H4 (cell line): ENCODE measurements around the gene UFD1. TPM values are rescaled to one million over a fixed set of nuclear protein-coding genes. Genes with fewer than 3 reads are reported as not detected.

Source experiments
- DNase-seq: peaks from one replicate; pipeline ENCODE4 v3.0.0-alpha.2; 2015; ENCODE audit warnings: low spot score
- total RNA-seq: library from RNA; depleted of rRNA; stranded (reverse); fragments of >200 nt; shearing (Covaris generic); gene quantifications from 2 replicates; pipeline ENCODE4 v1.2.3, GENCODE V29; 2014; rRNA removed

The UFD1 gene, protein sequence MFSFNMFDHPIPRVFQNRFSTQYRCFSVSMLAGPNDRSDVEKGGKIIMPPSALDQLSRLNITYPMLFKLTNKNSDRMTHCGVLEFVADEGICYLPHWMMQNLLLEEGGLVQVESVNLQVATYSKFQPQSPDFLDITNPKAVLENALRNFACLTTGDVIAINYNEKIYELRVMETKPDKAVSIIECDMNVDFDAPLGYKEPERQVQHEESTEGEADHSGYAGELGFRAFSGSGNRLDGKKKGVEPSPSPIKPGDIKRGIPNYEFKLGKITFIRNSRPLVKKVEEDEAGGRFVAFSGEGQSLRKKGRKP
- total RNA-seq = 55.6 and 71.1 TPM in 2 replicates

- peak; percentile 65 for DNase-seq
Measured at GRCh38 chr22:19478901-19479354, at the start of gene UFD1. Gene UFD1, minus strand, starts transcription at chr22:19479193. Its CDS starts 108 bp downstream, at chr22:19479085.

- DNase-seq = peak; percentile 19
Measured at GRCh38 chr22:19527861-19528417, 48.9 kb upstream of the UFD1 start.

DNA sequence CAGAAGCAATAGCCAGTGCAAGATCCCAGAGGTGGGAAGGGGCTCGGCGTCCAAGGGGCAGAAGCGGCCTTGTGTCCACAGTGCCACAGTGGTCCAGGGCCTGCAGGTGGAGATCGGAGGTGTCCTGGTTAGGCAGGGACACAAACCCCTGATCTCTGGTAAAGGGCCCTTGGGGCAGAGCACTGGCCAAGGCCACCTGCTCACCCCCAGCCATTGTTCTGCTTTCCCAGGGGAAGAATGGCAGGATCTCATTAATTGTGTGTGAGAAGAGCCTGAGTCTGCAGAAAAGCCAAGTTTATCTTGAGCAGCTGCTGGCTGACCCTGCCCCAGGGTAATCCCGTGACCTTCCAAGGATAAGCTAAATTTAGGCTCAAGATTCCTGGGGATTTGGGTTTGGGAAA is 48.3 kb upstream of the UFD1 start:
- no peak for DNase-seq

- no peak for DNase-seq
Measured at GRCh38 chr22:19526702-19527111, 47.7 kb upstream of the UFD1 start.

DNA sequence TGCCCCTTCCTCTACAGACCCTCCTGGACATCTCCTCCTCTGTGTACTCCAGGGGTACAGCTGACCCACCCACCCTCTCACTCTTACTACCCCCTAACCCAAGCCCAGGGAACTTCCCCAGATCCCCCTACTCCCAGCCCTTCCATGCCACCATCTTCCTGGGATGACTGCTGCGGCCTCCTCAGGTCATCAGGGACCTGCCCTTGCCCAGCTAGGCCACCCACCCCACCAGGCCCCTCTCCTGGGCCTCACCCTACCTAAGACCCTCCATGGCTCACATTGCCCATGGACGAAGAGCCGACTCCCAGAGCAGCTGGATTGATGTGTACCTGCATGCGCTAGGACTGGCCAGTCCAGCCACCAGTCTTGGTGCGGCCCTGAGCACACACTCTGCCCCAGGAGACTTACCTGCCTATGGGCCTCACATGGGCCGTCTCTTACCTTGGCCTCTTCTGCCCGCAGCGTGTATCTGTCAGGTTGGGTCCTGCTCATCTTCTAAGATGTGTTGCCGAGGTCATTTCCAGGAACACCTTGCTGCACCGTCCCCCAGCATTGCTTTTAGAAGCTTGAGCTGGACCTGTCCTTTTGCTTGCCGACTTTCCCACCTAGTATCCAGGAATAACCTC is 47.2 kb upstream of the UFD1 start:
- no peak for DNase-seq

DNA sequence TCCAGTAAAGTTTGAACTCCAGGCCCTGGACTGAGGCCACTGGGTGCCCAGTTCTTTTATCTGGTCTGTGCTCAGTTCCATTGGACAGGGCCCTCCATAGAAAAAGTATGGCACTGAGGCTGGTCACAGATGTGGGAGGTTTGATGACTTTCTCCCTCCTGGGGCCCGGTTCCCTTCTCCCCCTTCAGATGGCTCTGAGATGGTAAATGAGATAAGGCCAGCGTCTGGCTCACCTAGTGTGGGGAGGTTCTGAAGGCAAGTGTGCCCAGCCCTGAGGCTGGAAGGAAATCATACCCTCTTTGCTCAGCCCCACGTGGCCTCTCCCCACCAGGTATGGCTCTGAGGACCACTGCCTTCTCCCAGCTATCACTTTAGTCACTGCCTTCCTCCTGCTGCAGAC is 46.7 kb upstream of the UFD1 start:
- no peak for DNase-seq

- DNase-seq = no peak
Measured at GRCh38 chr22:19525116-19525660, 46.2 kb upstream of the UFD1 start.

DNA sequence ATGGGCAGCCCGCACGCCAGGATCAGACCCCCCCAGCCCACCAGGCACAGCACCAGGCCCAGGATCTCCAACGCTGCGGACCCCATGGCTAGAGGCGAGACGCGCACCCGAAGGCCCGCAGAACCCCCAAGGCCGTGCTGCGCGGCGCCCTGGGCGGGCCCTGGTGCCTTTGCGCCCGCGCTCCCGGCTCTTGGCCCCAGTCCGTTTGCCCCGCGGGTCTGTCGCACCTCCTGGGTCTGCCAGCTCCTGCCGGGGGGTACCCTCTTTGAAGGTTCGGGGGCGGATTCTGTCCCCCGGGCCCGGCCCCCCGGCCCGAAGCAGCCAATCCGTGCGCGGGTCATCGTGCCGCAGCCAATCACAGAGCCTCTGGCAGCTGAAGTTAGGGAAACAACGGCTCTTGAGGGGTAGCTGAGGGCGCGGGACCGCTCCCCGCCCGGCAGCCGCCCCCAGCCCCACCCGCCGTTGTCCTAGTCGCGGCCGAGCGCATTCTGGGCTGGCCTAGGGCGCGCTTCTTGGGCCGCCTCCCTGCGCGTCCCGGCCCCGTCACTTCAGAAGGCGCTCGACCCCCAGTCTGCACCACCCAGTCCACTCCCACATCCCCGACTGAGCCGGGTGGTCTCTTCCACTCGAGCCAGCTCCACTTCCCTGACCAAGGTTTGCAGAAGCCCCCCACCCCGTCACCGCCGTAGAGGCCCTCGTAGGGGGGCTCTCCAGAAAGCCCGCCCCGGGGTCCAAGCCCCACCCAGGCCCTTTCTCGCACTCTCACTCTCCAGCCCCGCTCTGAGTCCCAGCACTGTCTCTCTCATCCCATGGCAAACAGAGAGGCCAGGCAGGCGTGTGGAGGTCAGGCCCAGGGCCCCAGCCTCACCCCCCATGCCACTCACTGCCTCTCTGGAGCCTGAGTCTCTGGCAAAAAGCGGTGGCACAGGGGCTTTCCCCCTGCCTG is 45.5 kb upstream of the UFD1 start, which contains the start of gene CLDN5:
CLDN5 (minus strand) TSS at position 241 of the 946 bp plus-strand sequence; CDS start at position 86, 155 bp downstream.
- no peak for DNase-seq

DNA sequence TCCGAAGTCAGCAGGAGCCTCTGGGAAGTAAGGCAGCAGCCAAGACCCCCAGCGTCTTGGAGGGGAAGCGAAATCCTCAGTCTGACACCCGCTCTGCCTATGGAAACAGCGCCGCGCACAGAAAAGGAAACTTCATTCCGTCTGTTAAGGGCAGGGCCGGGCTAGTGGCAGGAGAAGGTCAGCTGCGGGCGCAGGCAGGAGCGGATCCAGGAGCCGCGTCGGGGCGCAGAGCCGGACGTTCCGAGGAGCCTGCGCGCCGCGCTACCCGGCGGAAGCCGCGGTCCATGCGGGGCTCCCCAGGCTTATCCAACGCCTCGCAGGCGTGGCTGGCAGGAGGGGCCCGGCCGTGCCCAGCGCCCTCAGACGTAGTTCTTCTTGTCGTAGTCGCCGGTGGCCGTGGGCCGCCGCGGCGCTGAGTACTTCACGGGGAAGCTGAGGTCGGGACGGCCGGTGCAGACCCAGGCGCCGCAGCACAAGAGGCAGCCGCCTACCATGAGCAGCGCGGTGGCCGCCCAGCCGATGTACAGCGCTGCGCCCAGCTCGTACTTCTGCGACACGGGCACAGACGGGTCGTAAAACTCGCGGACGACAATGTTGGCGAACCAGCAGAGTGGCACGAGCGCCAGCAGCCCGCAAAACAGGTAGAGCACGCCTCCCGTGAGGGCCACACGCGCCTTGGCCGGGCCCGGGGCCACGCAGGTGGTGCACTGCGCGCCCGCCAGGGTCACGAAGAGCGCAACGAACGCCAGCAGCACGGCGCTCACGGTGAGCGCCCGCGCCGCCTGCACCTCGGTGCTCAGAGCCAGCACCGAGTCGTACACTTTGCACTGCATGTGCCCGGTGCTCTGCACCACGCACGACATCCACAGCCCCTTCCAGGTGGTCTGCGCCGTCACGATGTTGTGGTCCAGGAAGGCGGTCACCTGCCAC is 44.5 kb upstream of the UFD1 start:
- no peak for DNase-seq

DNA sequence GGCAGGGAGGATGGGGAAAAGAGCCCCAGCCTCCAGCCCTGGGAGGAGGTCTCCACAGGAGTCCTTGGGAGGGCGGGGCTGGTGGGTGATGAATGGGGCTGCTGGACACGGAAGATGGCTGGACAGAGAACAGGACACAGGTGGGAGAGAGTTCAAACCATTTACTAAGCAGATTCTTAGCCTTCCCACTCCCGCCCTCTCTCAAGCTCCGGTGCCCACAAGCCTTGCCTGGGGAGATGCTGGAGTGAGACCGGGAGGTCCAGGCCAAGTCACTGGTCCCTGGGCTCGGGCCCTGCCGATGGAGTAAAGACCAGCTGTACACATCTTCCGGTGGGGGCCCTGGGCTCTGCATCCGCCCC is 43.9 kb upstream of the UFD1 start:
- DNase-seq = no peak

- DNase-seq = no peak
Measured at GRCh38 chr22:19522190-19522880, 43.3 kb upstream of the UFD1 start.

GRCh38 chr22:19520566-19521305 is 41.7 kb upstream of the UFD1 start:
- no peak for DNase-seq

GRCh38 chr22:19520007-19520406 is 41.0 kb upstream of the UFD1 start:
- no peak for DNase-seq

DNA sequence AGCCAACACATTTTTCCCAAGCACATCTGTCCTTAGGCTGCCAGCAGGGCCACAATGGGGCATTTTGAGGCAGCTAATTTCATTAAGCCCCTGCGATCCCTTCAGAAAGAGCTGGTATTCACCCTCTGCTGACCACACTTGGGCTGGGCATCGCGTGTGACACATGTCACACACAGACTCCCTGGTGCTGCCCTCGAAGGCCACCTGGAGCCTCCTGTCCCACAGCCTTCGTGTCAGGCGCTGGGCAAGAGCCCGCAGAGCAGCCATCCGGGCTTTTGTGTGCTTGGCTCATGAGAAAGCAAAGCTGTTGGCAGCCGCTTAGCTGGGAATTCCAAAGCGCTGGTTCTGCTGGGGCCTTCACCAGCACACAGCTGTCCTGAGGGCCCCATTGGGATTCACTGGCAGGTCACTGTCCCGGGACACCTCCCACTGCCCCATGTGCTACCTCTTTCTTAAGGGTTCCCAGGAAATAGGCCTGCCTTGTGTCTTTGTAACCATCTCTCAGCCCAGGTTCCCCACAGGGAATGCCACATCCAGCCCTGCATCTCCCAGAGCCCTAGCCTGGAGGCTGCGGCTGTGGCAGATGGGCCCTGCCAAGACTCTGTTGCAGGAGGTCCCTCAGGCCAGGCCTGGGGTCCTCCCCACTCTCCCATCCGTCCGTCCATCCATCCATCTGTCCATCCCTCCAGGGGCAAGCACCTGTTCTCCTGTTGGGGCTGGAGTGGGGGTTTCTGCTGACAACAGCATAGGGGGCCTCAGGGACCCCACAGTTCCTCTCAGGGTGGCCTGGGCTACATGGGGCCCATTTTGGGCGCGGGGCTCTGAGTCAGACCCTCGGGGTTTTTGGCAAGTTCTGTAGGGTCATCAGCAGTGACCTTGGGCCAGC is 40.3 kb upstream of the UFD1 start:
- DNase-seq = no peak

GRCh38 chr22:19518635-19519034 is 39.6 kb upstream of the UFD1 start:
- no peak for DNase-seq

- DNase-seq = no peak
Measured at GRCh38 chr22:19517919-19518611, 39.1 kb upstream of the UFD1 start.

GRCh38 chr22:19517171-19517500 is 38.1 kb upstream of the UFD1 start:
- no peak for DNase-seq
